ENCODE results near the gene CCNK. TPM values are rescaled to one million over a fixed set of nuclear protein-coding genes. Genes with fewer than 3 reads are reported as not detected.

The CCNK gene
- total and polyA plus RNA-seq, 2 of the 13 experiments (the other 11 are each of a cell fraction or from before 2014, with no cell fraction given), result 4.9 to 9.7 TPM

DNA sequence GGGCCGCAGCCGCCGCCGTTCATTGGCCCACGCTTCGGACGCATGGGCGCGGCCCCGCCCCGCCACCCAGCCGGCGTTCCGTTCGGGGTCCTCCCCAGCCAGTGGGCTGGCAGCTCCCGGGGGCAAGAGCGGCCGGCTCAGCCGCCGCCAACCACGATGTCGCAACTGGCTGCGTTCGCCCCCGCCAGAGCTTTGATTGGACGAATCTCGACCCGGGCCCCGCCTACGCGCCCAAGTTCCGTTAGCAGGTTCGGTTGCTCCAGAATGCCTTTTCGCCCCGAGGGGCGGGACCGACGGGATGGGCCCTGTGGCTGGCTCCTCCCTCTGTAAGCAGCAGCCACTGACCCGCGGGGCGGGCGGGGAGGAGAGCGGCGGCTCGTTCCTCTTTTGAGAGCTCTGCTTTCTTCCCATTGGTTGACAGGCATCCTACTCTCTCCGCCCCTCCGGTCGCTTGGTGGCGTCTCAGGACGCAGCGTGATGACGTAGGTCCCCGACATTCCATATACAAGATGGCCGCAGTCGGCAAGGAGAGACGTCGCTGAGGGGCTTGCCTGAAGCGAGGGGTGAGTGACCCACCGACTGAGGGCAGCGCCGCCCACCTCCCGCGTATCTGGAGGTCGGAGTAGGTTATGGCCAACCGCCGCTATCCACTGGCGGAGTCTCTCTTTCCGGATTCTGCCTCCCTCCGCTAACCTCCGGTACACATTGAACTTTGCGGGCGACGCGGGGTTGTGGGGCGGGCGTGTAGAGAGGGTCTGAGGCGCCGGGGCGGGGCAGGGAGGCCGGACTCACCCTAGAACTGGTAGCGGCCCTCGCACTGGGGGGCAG lies at the start of gene CCNK (continued):
- TF ChIP-seq SOX13 (IDR thresholded peaks at IDR 0.05) (peak; percentile 74; the same call in 1 of the 2 replicates), SOX13 (CRISPR knock-in tag; conservative IDR thresholded peaks at IDR 0.05 in 1 of 2, IDR thresholded peaks at IDR 0.05 in 1 of 2) (peak in 1 of 2 experiments; percentile 21; a peak in 1 of 4 replicates), MYC (CRISPR knock-in tag; IDR thresholded peaks at IDR 0.05; ENCODE audit: borderline replicate concordance) (peak; percentile 58; the same call in 1 of the 2 replicates), BHLHE40 (IDR thresholded peaks at IDR 0.05; ENCODE audit: low read length) (no peak), GFI1 (CRISPR knock-in tag; IDR thresholded peaks at IDR 0.05; ENCODE audit: borderline replicate concordance) (no peak), UBTF (CRISPR knock-in tag; IDR thresholded peaks at IDR 0.05) (peak; percentile 42), ZNF782 (CRISPR knock-in tag; IDR thresholded peaks at IDR 0.05; ENCODE audit: borderline replicate concordance) (no peak), ZBTB43 (CRISPR knock-in tag; conservative IDR thresholded peaks at IDR 0.05) (no peak), RFX3 (CRISPR knock-in tag; IDR thresholded peaks at IDR 0.05) (no peak), HCFC1 (IDR thresholded peaks at IDR 0.05; ENCODE audit: low read depth, low read length) (peak; percentile 69), KLF12 (CRISPR knock-in tag; IDR thresholded peaks at IDR 0.05; ENCODE audit: borderline replicate concordance) (0 out of 2 replicates have a peak, but pooled peaks have one; percentile 39), ZSCAN25 (CRISPR knock-in tag; IDR thresholded peaks at IDR 0.05) (peak; percentile 57; the same call in 1 of the 2 replicates), ARHGAP35 (CRISPR knock-in tag; IDR thresholded peaks at IDR 0.05; ENCODE audit: borderline replicate concordance) (no peak; the same call in 1 of the 2 replicates), LCORL (IDR thresholded peaks at IDR 0.05) (no peak), LCORL (CRISPR knock-in tag; IDR thresholded peaks at IDR 0.05) (peak; percentile 54), SOX5 (CRISPR knock-in tag; IDR thresholded peaks at IDR 0.05; ENCODE audit: borderline replicate concordance) (peak; percentile 38; the same call in 1 of the 2 replicates), PAF1 (CRISPR knock-in tag; IDR thresholded peaks at IDR 0.05) (no peak), ZBTB46 (CRISPR knock-in tag; IDR thresholded peaks at IDR 0.05; ENCODE audit: borderline replicate concordance) (no peak), E2F1 (CRISPR knock-in tag; IDR thresholded peaks at IDR 0.05) (peak; percentile 39; the same call in 1 of the 2 replicates), CBX5 (CRISPR knock-in tag; IDR thresholded peaks at IDR 0.05; ENCODE audit: borderline replicate concordance) (peak; percentile 38; the same call in 1 of the 2 replicates), HNRNPLL (IDR thresholded peaks at IDR 0.05; ENCODE audit: low read depth, low read length, poor library complexity, severe bottlenecking) (peak; percentile 79)
- TF ChIP-seq, protein P1, sequence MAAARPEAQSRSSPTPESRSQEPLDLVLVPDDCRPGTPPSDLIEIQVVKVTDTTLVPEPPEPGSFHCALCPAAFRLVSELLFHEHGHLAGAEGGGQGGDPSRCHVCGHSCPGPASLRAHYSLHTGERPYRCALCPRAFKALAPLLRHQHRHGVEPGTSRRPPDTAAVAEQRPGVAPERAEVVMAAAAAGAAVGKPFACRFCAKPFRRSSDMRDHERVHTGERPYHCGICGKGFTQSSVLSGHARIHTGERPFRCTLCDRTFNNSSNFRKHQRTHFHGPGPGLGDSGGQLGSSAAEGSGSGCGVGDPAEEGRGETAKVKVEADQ (CRISPR knock-in tag; IDR thresholded peaks at IDR 0.05; ENCODE audit: borderline replicate concordance), result 0 out of 2 replicates have a peak, but pooled peaks have one; percentile 30

Data from HepG2 (cell line).